Stomach (tissue), 4 donors: ENCODE data around the gene MRPS12.

ENCODE experiments used
- CTCF ChIP-seq, 7 experiments: fragments of 450-650 bp in 4 of 7; fragments of 200-600 bp in 3 of 7; sonication (generic) in 3 of 7; IDR thresholded peaks; one replicate each; pipeline ENCODE4 v1.5.1; 2016 to 2019; ENCODE audit warnings: antibody characterized with exemption in 7 of 7, control low read depth in 2 of 7, mild to moderate bottlenecking in 1 of 7
- POLR2A ChIP-seq, 4 donors: fragments of 450-650 bp; IDR thresholded peaks; one replicate each; pipeline ENCODE4 v1.6.1; 2016; ENCODE audit warnings: antibody characterized with exemption in 4 of 4, control low read depth in 2 of 4, mild to moderate bottlenecking in 1 of 4, moderate library complexity in 1 of 4
- POLR2AphosphoS5 ChIP-seq, 3 donors: sonication (generic); formaldehyde crosslinking; IDR thresholded peaks; one replicate each; pipeline ENCODE4 v1.6.1; 2016; ENCODE audit warnings: antibody characterized with exemption in 3 of 3

GRCh38 chr19:38944981-38945506 is 14.3 kb downstream of the MRPS12 start:
- TF ChIP-seq CTCF (IDR thresholded peaks at IDR 0.05) (no peak), POLR2A (IDR thresholded peaks at IDR 0.05) (no peak), POLR2AphosphoS5 (IDR thresholded peaks at IDR 0.05) (no peak)
